PC-9 (cell line): ENCODE results near the gene TCF4. TPM values are rescaled to one million over a fixed set of nuclear protein-coding genes. Genes with fewer than 3 reads are reported as not detected.

Experiments
- BruUV-seq: library from RNA; stranded (reverse); fragments of 400-500 nt; replicated peaks from 2 replicates; lab custom pipeline; 2021; lab: Mats Ljungman, UMichigan
- CTCF ChIA-PET: fragments of 300-600 bp; sonication (Branson Sonifier 250); formaldehyde crosslinking; loops from one replicate; lab custom pipeline; 2022; ENCODE audit warnings: antibody characterized with exemption; lab: Charles Lee
- POLR2A ChIA-PET: fragments of 300-600 bp; sonication (Branson Sonifier 250); formaldehyde crosslinking; loops from one replicate; lab custom pipeline; 2022; ENCODE audit warnings: antibody characterized with exemption; ENCODE audit not compliant: unreplicated experiment; lab: Charles Lee
- DNase-seq, 2 experiments: peaks; one replicate each; pipeline versions ENCODE4 v3.0.0 to v3.0.0-alpha.2; 2015 to 2022; ENCODE audit warnings: mixed read lengths in 1 of 2
- H2AFZ ChIP-seq: fragments of 200-600 bp; sonication (generic); 2 replicates; pipeline ENCODE4 v1.8.1; 2017; ENCODE audit warnings: antibody characterized with exemption
- H3F3A ChIP-seq: fragments of 200-600 bp; sonication (generic); 2 replicates; pipeline ENCODE4 v1.8.1; 2017; ENCODE audit warnings: antibody characterized with exemption, mild to moderate bottlenecking, low read depth; ENCODE audit not compliant: insufficient read depth
- H3K27ac ChIP-seq: fragments of 200-600 bp; sonication (generic); 2 replicates; pipeline ENCODE4 v1.6.1; 2016; ENCODE audit warnings: mixed run types
- H3K27me3 ChIP-seq: fragments of 200-600 bp; sonication (generic); 2 replicates; pipeline ENCODE4 v1.6.1; 2016; ENCODE audit warnings: low read depth, mixed run types; ENCODE audit not compliant: insufficient read depth
- H3K36me3 ChIP-seq: fragments of 200-600 bp; sonication (generic); 2 replicates; pipeline ENCODE4 v1.6.1; 2016; ENCODE audit warnings: low read depth, mixed run types
- H3K4me1 ChIP-seq: fragments of 200-600 bp; sonication (generic); replicated peaks from 2 replicates; pipeline ENCODE4 v1.6.1; 2016; ENCODE audit warnings: mixed run types; ENCODE audit not compliant: insufficient read depth
- H3K4me2 ChIP-seq: fragments of 200-600 bp; sonication (generic); 2 replicates; pipeline ENCODE4 v1.6.1; 2017; ENCODE audit warnings: mixed run types
- H3K4me3 ChIP-seq: fragments of 200-600 bp; sonication (generic); 2 replicates; pipeline ENCODE4 v1.6.1; 2016; ENCODE audit warnings: mixed run types
- H3K79me2 ChIP-seq: fragments of 200-600 bp; sonication (generic); 2 replicates; pipeline ENCODE4 v1.6.1; 2017; ENCODE audit warnings: low read depth, mixed run types
- H3K9me2 ChIP-seq: fragments of 200-600 bp; sonication (generic); 2 replicates; pipeline ENCODE4 v1.8.1; 2017; ENCODE audit warnings: mild to moderate bottlenecking; ENCODE audit not compliant: insufficient read depth
- H3K9me3 ChIP-seq: fragments of 200-600 bp; sonication (generic); 2 replicates; pipeline ENCODE4 v1.8.1; 2016; ENCODE audit warnings: low read depth; ENCODE audit not compliant: insufficient read depth
- H4K20me1 ChIP-seq: fragments of 200-600 bp; sonication (generic); 2 replicates; pipeline ENCODE4 v1.8.1; 2017; ENCODE audit not compliant: insufficient read depth
- EZH2 ChIP-seq: fragments of 200-600 bp; sonication (generic); IDR thresholded peaks from 2 replicates; pipeline ENCODE4 v1.8.0; 2017; ENCODE audit warnings: antibody characterized with exemption, low read depth
- intact Hi-C: fragments of 100-400 bp; cut with micrococcal nuclease; formaldehyde crosslinking; loops from one replicate; pipeline ENCODE4 v1.10.0; 2022; ENCODE audit not compliant: unreplicated experiment
- total RNA-seq: library from RNA; stranded (reverse); gene quantifications from 2 replicates; pipeline ENCODE4 v1.2.3, GENCODE V29; 2021
- TF ChIP-seq, protein P1 (sequence below): fragments of 200-600 bp; sonication (generic); conservative IDR thresholded peaks from 2 replicates; pipeline ENCODE4 v1.6.1; 2017; ENCODE audit warnings: mixed run types, antibody characterized with exemption, mild to moderate bottlenecking, moderate library complexity

Gene TCF4
- total RNA-seq, 1 experiment from 2014 or later, result 0.74 TPM

DNA sequence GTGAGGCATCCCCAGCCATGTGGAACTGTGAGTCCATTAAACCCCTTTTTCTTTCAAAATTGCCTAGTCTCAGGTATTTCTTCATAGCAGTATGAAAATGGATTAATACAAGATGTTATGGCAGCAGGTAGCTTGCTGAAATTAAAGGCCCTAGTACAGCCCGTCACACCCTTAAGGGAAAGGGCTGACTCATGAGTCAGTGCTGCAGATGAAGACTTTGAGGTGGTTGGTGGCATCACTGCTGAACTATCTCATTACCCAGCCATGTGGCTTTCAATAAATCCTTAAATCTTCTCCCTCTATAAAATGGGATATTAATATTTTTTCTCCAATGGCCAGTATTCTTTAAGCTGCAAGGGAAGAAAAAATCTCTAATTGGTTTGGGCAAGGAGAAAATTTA is 402.6 kb downstream of the TCF4 start:
- Histone ChIP-seq H3F3A (no peaks in the 10 kb centered on the region), H3K79me2 (no peaks in the 10 kb centered on the region), H2AFZ (no peak overlapping the region), H3K9me2 (no peaks in the 10 kb centered on the region), H3K36me3 (no peaks in the 10 kb centered on the region), H3K27me3 (peaks cover 5% of the 10 kb centered on the region; the same call in 1 of the 2 replicates), H4K20me1 (no peaks in the 10 kb centered on the region), H3K4me1 (no peaks in the 10 kb centered on the region), H3K9me3 (no peaks in the 10 kb centered on the region), H3K4me2 (no peak overlapping the region), H3K27ac (no peak overlapping the region), H3K4me3 (no peak overlapping the region)
- no peak for DNase-seq
- TF ChIP-seq, protein P1, sequence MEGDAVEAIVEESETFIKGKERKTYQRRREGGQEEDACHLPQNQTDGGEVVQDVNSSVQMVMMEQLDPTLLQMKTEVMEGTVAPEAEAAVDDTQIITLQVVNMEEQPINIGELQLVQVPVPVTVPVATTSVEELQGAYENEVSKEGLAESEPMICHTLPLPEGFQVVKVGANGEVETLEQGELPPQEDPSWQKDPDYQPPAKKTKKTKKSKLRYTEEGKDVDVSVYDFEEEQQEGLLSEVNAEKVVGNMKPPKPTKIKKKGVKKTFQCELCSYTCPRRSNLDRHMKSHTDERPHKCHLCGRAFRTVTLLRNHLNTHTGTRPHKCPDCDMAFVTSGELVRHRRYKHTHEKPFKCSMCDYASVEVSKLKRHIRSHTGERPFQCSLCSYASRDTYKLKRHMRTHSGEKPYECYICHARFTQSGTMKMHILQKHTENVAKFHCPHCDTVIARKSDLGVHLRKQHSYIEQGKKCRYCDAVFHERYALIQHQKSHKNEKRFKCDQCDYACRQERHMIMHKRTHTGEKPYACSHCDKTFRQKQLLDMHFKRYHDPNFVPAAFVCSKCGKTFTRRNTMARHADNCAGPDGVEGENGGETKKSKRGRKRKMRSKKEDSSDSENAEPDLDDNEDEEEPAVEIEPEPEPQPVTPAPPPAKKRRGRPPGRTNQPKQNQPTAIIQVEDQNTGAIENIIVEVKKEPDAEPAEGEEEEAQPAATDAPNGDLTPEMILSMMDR, result no peak
- no peak for TF ChIP-seq EZH2
- intact Hi-C loops, result no loop called here
- ChIA-PET POLR2A (interaction anchor here (0.6 kb wide), 1 partner anchor 1203 kb away, joined by 7 read pairs; no protein-coding TSS in a partner anchor), CTCF (no interaction called here)
- BruUV-seq, result no TSS peak

DNA sequence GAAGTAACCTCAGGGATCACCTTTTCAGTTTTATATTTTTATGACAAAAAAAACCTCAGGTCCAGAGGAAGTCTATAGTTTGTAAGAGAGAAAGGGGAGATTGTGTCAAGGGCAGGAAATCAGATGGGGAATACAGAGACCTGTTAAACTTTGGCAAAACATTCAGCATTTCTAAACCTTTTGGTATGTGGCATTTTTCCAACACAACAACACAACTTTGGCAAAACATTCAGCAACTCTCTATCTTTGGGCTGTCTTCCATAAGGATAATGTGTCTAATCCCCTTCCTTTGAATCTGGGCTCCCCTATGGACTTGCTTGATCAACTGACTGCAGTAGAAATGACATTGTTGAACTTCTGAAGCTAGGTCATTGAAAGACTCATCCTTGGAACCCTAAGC is 408.2 kb downstream of the TCF4 start:
- H3K9me3 ChIP-seq, result no peaks in the 10 kb centered on the region
- H3K4me2 ChIP-seq, result no peak overlapping the region
- no peaks in the 10 kb centered on the region for H3K36me3 ChIP-seq
- BruUV-seq, result no TSS peak
- no peaks in the 10 kb centered on the region for H3K9me2 ChIP-seq
- H3K27ac ChIP-seq, result no peak overlapping the region
- no peak overlapping the region for H3K4me3 ChIP-seq
- POLR2A ChIA-PET, result no interaction called here
- CTCF ChIA-PET, result no interaction called here
- intact Hi-C loops, result no loop called here
- H2AFZ ChIP-seq, result no peak overlapping the region
- DNase-seq, result no peak
- H3K79me2 ChIP-seq, result no peaks in the 10 kb centered on the region
- no peaks in the 10 kb centered on the region for H4K20me1 ChIP-seq
- no peaks in the 10 kb centered on the region for H3K4me1 ChIP-seq
- H3F3A ChIP-seq, result no peaks in the 10 kb centered on the region
- TF ChIP-seq, protein P1, result no peak
- no peak for TF ChIP-seq EZH2
- H3K27me3 ChIP-seq, result no peaks in the 10 kb centered on the region

DNA sequence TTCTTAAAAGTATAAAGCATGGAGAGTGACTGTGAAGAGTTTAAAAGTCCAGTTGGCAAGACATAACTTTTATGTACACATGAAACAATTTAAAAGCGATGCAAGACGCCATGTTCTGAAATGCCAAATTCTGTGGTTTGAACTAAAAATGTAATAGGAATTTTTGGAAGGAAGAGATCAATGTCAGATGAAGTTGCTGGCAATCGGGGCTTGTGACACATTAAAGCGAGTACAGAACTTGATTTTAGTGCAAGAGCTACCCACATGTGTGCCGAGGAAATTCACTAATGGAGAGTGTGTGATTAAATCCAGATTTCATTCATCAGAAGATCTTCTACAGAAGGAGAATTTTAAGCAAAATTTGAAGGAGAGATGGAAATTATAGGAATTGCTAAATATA is 408.6 kb downstream of the TCF4 start:
- BruUV-seq, result no TSS peak
- ChIA-PET POLR2A (no interaction called here), CTCF (no interaction called here)
- Histone ChIP-seq H3K36me3 (no peaks in the 10 kb centered on the region), H3K9me2 (no peaks in the 10 kb centered on the region), H3K27ac (no peak overlapping the region), H2AFZ (no peak overlapping the region), H3F3A (no peaks in the 10 kb centered on the region), H3K79me2 (no peaks in the 10 kb centered on the region), H3K9me3 (no peaks in the 10 kb centered on the region), H3K4me3 (no peak overlapping the region), H3K4me1 (no peaks in the 10 kb centered on the region), H3K27me3 (no peaks in the 10 kb centered on the region), H3K4me2 (no peak overlapping the region), H4K20me1 (no peaks in the 10 kb centered on the region)
- DNase-seq, result no peak
- intact Hi-C loops, result no loop called here
- TF ChIP-seq, protein P1, result no peak
- no peak for TF ChIP-seq EZH2
